ENCODE measurements around the gene MAP4K4. TPM values are rescaled to one million over a fixed set of nuclear protein-coding genes. Genes with fewer than 3 reads are reported as not detected.

MAP4K4 gene
- total and polyA plus RNA-seq, 2 of the 13 experiments (the other 11 are each of a cell fraction or from before 2014, with no cell fraction given), result 105 to 264 TPM

- 0 out of 2 replicates have a peak, but pooled peaks have one; percentile 6 for TF ChIP-seq ZNF280D (CRISPR knock-in tag; IDR thresholded peaks at IDR 0.05)
- no peak for TF ChIP-seq SIX4 (CRISPR knock-in tag; IDR thresholded peaks at IDR 0.05)
- TF ChIP-seq, protein P1, sequence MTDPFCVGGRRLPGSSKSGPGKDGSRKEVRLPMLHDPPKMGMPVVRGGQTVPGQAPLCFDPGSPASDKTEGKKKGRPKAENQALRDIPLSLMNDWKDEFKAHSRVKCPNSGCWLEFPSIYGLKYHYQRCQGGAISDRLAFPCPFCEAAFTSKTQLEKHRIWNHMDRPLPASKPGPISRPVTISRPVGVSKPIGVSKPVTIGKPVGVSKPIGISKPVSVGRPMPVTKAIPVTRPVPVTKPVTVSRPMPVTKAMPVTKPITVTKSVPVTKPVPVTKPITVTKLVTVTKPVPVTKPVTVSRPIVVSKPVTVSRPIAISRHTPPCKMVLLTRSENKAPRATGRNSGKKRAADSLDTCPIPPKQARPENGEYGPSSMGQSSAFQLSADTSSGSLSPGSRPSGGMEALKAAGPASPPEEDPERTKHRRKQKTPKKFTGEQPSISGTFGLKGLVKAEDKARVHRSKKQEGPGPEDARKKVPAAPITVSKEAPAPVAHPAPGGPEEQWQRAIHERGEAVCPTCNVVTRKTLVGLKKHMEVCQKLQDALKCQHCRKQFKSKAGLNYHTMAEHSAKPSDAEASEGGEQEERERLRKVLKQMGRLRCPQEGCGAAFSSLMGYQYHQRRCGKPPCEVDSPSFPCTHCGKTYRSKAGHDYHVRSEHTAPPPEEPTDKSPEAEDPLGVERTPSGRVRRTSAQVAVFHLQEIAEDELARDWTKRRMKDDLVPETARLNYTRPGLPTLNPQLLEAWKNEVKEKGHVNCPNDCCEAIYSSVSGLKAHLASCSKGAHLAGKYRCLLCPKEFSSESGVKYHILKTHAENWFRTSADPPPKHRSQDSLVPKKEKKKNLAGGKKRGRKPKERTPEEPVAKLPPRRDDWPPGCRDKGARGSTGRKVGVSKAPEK (CRISPR knock-in tag; IDR thresholded peaks at IDR 0.05; ENCODE audit: borderline replicate concordance), result peak; percentile 79; the same call in 1 of the 2 replicates
- no peak for TF ChIP-seq ZSCAN5A (CRISPR knock-in tag; IDR thresholded peaks at IDR 0.05; ENCODE audit: borderline replicate concordance)
- TF ChIP-seq ETV6 (CRISPR knock-in tag; conservative IDR thresholded peaks at IDR 0.05), result 0 out of 2 replicates have a peak, but pooled peaks have one; percentile 37
- TF ChIP-seq NR2F6 (IDR thresholded peaks at IDR 0.05), result peak; percentile 38; the same call in 1 of the 2 replicates
- no peak; the same call in 1 of the 2 replicates for TF ChIP-seq NR2F6 (CRISPR knock-in tag; IDR thresholded peaks at IDR 0.05)
- TF ChIP-seq, protein P2, sequence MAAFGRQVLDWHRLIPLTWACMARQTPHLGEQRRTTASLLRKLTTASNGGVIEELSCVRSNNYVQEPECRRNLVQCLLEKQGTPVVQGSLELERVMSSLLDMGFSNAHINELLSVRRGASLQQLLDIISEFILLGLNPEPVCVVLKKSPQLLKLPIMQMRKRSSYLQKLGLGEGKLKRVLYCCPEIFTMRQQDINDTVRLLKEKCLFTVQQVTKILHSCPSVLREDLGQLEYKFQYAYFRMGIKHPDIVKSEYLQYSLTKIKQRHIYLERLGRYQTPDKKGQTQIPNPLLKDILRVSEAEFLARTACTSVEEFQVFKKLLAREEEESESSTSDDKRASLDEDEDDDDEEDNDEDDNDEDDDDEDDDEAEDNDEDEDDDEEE (CRISPR knock-in tag; IDR thresholded peaks at IDR 0.05), result no peak
- no peak for TF ChIP-seq CHD4 (IDR thresholded peaks at IDR 0.05; ENCODE audit: borderline replicate concordance, low read length)
- TF ChIP-seq ZMAT3 (CRISPR knock-in tag; conservative IDR thresholded peaks at IDR 0.05), result no peak
- TF ChIP-seq BHLHE40 (IDR thresholded peaks at IDR 0.05; ENCODE audit: low read length), result no peak
- peak; percentile 42; the same call in 1 of the 2 replicates for TF ChIP-seq SIX1 (CRISPR knock-in tag; IDR thresholded peaks at IDR 0.05; ENCODE audit: borderline replicate concordance)
- TF ChIP-seq EP300 (IDR thresholded peaks at IDR 0.05; ENCODE audit: low read depth in 2 of 2, low read length in 2 of 2), result peak in 1 of 2 experiments; percentile 89; a peak in 2 of 4 replicates
- no peak; the same call in 1 of the 2 replicates for TF ChIP-seq EP300 (CRISPR knock-in tag; IDR thresholded peaks at IDR 0.05; ENCODE audit: borderline replicate concordance)
- no peak for TF ChIP-seq SNAPC5 (CRISPR knock-in tag; IDR thresholded peaks at IDR 0.05; ENCODE audit: borderline replicate concordance)
- no peak for TF ChIP-seq ZNF264 (CRISPR knock-in tag; IDR thresholded peaks at IDR 0.05)
- no peak for TF ChIP-seq SIN3B (IDR thresholded peaks at IDR 0.05; ENCODE audit: low read length)
- TF ChIP-seq POLR2A (IDR thresholded peaks at IDR 0.05; ENCODE audit: insufficient read depth in 1 of 2, low read depth in 2 of 2, low read length in 2 of 2), result no peak
- TF ChIP-seq SALL2 (CRISPR knock-in tag; IDR thresholded peaks at IDR 0.05), result no peak
- peak; percentile 23; the same call in 1 of the 2 replicates for TF ChIP-seq HIVEP1 (CRISPR knock-in tag; IDR thresholded peaks at IDR 0.05)
- peak; percentile 65; the same call in 1 of the 2 replicates for TF ChIP-seq HMG20A (CRISPR knock-in tag; IDR thresholded peaks at IDR 0.05; ENCODE audit: borderline replicate concordance)
Observed at GRCh38 chr2:101655702-101656422, 41.6 kb upstream of the MAP4K4 start (continued).
